Activated T-helper 2 cell treated with anti-CD3 and anti-CD28 coated beads, Interferon-gamma antibody, Interleukin-2, Interleukin-4, amounts not matched to agents 10 μg/mL and 5 μg/mL and 100 μg/mL, durations not matched to agents 14 hours and 24 hours and 36 hours (primary cell): Measurements from ENCODE around the gene ARL6IP5. TPM values are rescaled to one million over a fixed set of nuclear protein-coding genes. Genes with fewer than 3 reads are reported as not detected.

Source experiments
- DNase-seq: peaks from one replicate; pipeline ENCODE4 v3.0.0; 2021; ENCODE audit warnings: low spot score
- H3K27ac Mint-ChIP-seq: one replicate; pipeline ENCODE4 v1.8.0; 2021; ENCODE audit warnings: mixed read lengths
- H3K27me3 Mint-ChIP-seq: one replicate; pipeline ENCODE4 v1.8.0; 2021; ENCODE audit warnings: low read depth, mixed read lengths
- H3K36me3 Mint-ChIP-seq: one replicate; pipeline ENCODE4 v1.8.0; 2021; ENCODE audit warnings: low read depth, mixed read lengths
- H3K4me1 Mint-ChIP-seq: one replicate; pipeline ENCODE4 v1.8.0; 2021; ENCODE audit warnings: low read depth, mixed read lengths
- H3K4me3 Mint-ChIP-seq: one replicate; pipeline ENCODE4 v1.8.0; 2021; ENCODE audit warnings: low read depth, mild to moderate bottlenecking, moderate library complexity, mixed read lengths
- H3K9me3 Mint-ChIP-seq: one replicate; pipeline ENCODE4 v1.8.0; 2021; ENCODE audit warnings: mixed read lengths
- intact Hi-C: fragments of 100-400 bp; cut with micrococcal nuclease; formaldehyde crosslinking; loops from one replicate; pipeline ENCODE4 v1.15.1; 2023
- total RNA-seq: library from RNA; stranded (reverse); gene quantifications from 2 replicates; pipeline ENCODE4 v1.2.3, GENCODE V29; 2022

ARL6IP5 gene
- total RNA-seq, 1 donor from 2014 or later: 124 TPM

GRCh38 chr3:69145688-69146087 is 61.0 kb downstream of the ARL6IP5 start:
- intact Hi-C loops: no loop called here
- Mint-ChIP-seq H3K4me1 (peaks cover 2% of the 10 kb centered on the region), H3K4me3 (no peak overlapping the region), H3K36me3 (no peaks in the 10 kb centered on the region), H3K9me3 (no peaks in the 10 kb centered on the region), H3K27me3 (peaks cover 12% of the 10 kb centered on the region), H3K27ac (no peak overlapping the region)
- DNase-seq: no peak

- H3K36me3 Mint-ChIP-seq: no peaks in the 10 kb centered on the region
- peaks cover 14% of the 10 kb centered on the region for H3K27me3 Mint-ChIP-seq
- H3K9me3 Mint-ChIP-seq: no peaks in the 10 kb centered on the region
- no peak overlapping the region for H3K4me3 Mint-ChIP-seq
- no peaks in the 10 kb centered on the region for H3K4me1 Mint-ChIP-seq
- intact Hi-C loops: no loop called here
- DNase-seq: no peak
- H3K27ac Mint-ChIP-seq: no peak overlapping the region
These were observed 64.8 kb downstream of the ARL6IP5 start for GRCh38 chr3:69149586-69149985.

Other genes starting within 250 kb of the ARL6IP5 start
- gene TAFA4, start 152.4 kb upstream of the ARL6IP5 start, total RNA-seq: not detected in 2 replicates
- gene EOGT, start 71.3 kb upstream of the ARL6IP5 start, total RNA-seq: 15.4 and 18.1 TPM in 2 replicates
- 35.7 and 38.9 TPM in 2 replicates for gene TMF1, start 32.6 kb upstream of the ARL6IP5 start, total RNA-seq
- 95.8 and 109 TPM in 2 replicates for gene UBA3, start 4.6 kb upstream of the ARL6IP5 start, total RNA-seq
- gene LMOD3, start 37.7 kb downstream of the ARL6IP5 start, total RNA-seq: not detected in 2 replicates